Measurements from ENCODE around the gene DTNBP1. TPM values are rescaled to one million over a fixed set of nuclear protein-coding genes. Genes with fewer than 3 reads are reported as not detected.

DTNBP1 gene
- total RNA-seq, 1 experiment from 2014 or later, result 20.7 TPM

DNA sequence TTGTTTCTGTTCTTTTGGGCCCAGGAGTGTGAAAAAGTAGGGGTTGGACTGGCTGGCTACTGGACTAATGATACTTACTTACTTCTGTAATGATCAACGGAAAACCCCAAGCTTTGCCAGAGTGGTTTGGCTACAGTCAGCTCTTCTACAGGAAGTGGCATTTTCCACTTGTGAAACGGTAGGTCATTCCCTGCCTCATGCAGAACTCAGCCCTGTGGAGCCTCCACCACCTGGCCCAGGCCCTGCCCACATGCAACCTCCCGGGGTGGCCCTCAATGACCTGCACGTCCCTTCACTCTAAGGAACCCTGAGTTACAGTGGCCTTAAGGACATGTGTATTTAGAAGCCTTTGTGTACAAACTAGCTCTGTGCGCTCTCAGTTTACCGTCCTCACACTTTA lies 140.4 kb downstream of the DTNBP1 start:
- H3K4me1 ChIP-seq, result no peaks in the 10 kb centered on the region
- no peak for DNase-seq
- TF ChIP-seq, protein P1, sequence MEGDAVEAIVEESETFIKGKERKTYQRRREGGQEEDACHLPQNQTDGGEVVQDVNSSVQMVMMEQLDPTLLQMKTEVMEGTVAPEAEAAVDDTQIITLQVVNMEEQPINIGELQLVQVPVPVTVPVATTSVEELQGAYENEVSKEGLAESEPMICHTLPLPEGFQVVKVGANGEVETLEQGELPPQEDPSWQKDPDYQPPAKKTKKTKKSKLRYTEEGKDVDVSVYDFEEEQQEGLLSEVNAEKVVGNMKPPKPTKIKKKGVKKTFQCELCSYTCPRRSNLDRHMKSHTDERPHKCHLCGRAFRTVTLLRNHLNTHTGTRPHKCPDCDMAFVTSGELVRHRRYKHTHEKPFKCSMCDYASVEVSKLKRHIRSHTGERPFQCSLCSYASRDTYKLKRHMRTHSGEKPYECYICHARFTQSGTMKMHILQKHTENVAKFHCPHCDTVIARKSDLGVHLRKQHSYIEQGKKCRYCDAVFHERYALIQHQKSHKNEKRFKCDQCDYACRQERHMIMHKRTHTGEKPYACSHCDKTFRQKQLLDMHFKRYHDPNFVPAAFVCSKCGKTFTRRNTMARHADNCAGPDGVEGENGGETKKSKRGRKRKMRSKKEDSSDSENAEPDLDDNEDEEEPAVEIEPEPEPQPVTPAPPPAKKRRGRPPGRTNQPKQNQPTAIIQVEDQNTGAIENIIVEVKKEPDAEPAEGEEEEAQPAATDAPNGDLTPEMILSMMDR (IDR thresholded peaks at IDR 0.05; ENCODE audit: insufficient read depth in 1 of 2, low read depth in 1 of 2, low read length in 1 of 2, severe bottlenecking in 1 of 2, unreplicated experiment in 1 of 2), result no peak
- H3K9me3 Mint-ChIP-seq (ENCODE audit: unreplicated experiment), result peaks cover 24% of the 10 kb centered on the region
- CTCF ChIA-PET, result no interaction called here
- H3K4me3 Mint-ChIP-seq (ENCODE audit: unreplicated experiment), result no peak overlapping the region
- no peak overlapping the region for H3K27ac Mint-ChIP-seq (ENCODE audit: unreplicated experiment)
- H3K36me3 ChIP-seq (ENCODE audit: control insufficient read depth, insufficient read depth, low read length), result no peaks in the 10 kb centered on the region; the same call in 1 of the 2 replicates
- BruUV-seq (replicated peaks), result no TSS peak
- intact Hi-C loops (cut with micrococcal nuclease; ENCODE audit: unreplicated experiment), result no loop called here
- no peaks in the 10 kb centered on the region for H3K27me3 Mint-ChIP-seq (ENCODE audit: insufficient read depth, unreplicated experiment)
- POLR2A ChIA-PET, result no interaction called here
- no peaks in the 10 kb centered on the region for H3K27me3 ChIP-seq (replicated peaks; ENCODE audit: control insufficient read depth, insufficient read depth, low read length)
- H3K9me3 ChIP-seq, result no peaks in the 10 kb centered on the region
- H3K4me3 ChIP-seq (ENCODE audit: low read depth, low read length), result no peak overlapping the region
- H3K36me3 Mint-ChIP-seq (ENCODE audit: insufficient read depth, unreplicated experiment), result peaks cover 90% of the 10 kb centered on the region
- H3K4me1 Mint-ChIP-seq (ENCODE audit: low read depth, unreplicated experiment), result peaks cover 12% of the 10 kb centered on the region

DNA sequence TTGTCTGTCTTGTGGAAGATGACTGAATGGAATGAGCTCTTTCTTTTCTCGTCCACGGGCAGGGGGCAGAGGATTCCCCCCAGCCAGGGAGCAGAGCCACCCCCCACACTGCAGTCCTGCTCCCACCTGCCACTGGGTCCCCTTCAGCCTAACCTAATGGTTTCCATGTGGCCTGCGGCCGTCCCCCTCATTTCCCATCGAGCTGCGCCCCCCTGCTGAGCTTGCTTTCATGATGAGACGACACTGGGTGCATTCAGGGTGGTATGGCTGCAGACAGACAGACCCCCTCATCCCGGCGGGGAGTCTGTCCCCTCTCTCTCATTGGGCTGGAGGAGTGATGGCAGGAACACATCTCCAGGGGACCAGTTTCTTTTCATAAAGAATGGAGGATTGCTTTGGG lies 140.8 kb downstream of the DTNBP1 start:
- Mint-ChIP-seq H3K36me3 (ENCODE audit: insufficient read depth, unreplicated experiment) (peaks cover 90% of the 10 kb centered on the region), H3K27me3 (ENCODE audit: insufficient read depth, unreplicated experiment) (no peaks in the 10 kb centered on the region), H3K4me1 (ENCODE audit: low read depth, unreplicated experiment) (peaks cover 12% of the 10 kb centered on the region), H3K9me3 (ENCODE audit: unreplicated experiment) (peaks cover 20% of the 10 kb centered on the region), H3K4me3 (ENCODE audit: unreplicated experiment) (no peak overlapping the region), H3K27ac (ENCODE audit: unreplicated experiment) (no peak overlapping the region)
- H3K36me3 ChIP-seq (ENCODE audit: control insufficient read depth, insufficient read depth, low read length), result no peaks in the 10 kb centered on the region; the same call in 1 of the 2 replicates
- POLR2A ChIA-PET, result no interaction called here
- H3K9me3 ChIP-seq, result no peaks in the 10 kb centered on the region
- BruUV-seq (replicated peaks), result no TSS peak
- no peaks in the 10 kb centered on the region for H3K4me1 ChIP-seq
- TF ChIP-seq, protein P1 (IDR thresholded peaks at IDR 0.05; ENCODE audit: insufficient read depth in 1 of 2, low read depth in 1 of 2, low read length in 1 of 2, severe bottlenecking in 1 of 2, unreplicated experiment in 1 of 2), result no peak
- no peak overlapping the region for H3K4me3 ChIP-seq (ENCODE audit: low read depth, low read length)
- intact Hi-C loops (cut with micrococcal nuclease; ENCODE audit: unreplicated experiment), result no loop called here
- H3K27me3 ChIP-seq (replicated peaks; ENCODE audit: control insufficient read depth, insufficient read depth, low read length), result no peaks in the 10 kb centered on the region
- CTCF ChIA-PET, result no interaction called here
- DNase-seq, result no peak

DNA sequence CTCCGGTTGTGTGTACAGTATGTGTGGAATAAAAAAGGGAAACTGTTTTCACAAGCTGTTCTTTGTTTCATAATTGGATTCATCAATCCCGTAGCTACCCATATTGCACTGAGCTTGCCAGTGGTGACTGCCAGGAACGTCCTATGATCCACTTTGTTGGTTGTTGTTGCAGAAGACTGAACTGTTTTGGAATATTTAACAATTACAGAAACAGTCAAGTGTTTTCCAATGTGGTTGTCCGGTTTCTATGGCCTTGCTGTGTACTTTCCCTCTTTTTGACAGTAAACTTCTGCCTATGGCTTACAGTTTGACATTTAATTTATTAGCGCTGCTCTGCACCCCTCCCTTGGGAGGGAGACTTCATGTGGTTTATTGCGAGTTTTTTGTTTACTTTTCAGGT lies 141.2 kb downstream of the DTNBP1 start:
- POLR2A ChIA-PET, result no interaction called here
- no peak overlapping the region for H3K27ac Mint-ChIP-seq (ENCODE audit: unreplicated experiment)

More for the DNA sequence above, 141.2 kb downstream of the DTNBP1 start:
- H3K4me3 ChIP-seq (ENCODE audit: low read depth, low read length), result no peak overlapping the region
- peaks cover 92% of the 10 kb centered on the region for H3K36me3 Mint-ChIP-seq (ENCODE audit: insufficient read depth, unreplicated experiment)
- BruUV-seq (replicated peaks), result no TSS peak
- intact Hi-C loops (cut with micrococcal nuclease; ENCODE audit: unreplicated experiment), result no loop called here
- H3K4me3 Mint-ChIP-seq (ENCODE audit: unreplicated experiment), result no peak overlapping the region
- H3K4me1 ChIP-seq, result no peaks in the 10 kb centered on the region
- peaks cover 12% of the 10 kb centered on the region for H3K4me1 Mint-ChIP-seq (ENCODE audit: low read depth, unreplicated experiment)
- no peaks in the 10 kb centered on the region for H3K27me3 Mint-ChIP-seq (ENCODE audit: insufficient read depth, unreplicated experiment)
- no peaks in the 10 kb centered on the region; the same call in 1 of the 2 replicates for H3K36me3 ChIP-seq (ENCODE audit: control insufficient read depth, insufficient read depth, low read length)
- CTCF ChIA-PET, result no interaction called here
- no peaks in the 10 kb centered on the region for H3K9me3 ChIP-seq
- TF ChIP-seq, protein P1 (IDR thresholded peaks at IDR 0.05; ENCODE audit: insufficient read depth in 1 of 2, low read depth in 1 of 2, low read length in 1 of 2, severe bottlenecking in 1 of 2, unreplicated experiment in 1 of 2), result no peak
- H3K27me3 ChIP-seq (replicated peaks; ENCODE audit: control insufficient read depth, insufficient read depth, low read length), result no peaks in the 10 kb centered on the region
- peaks cover 16% of the 10 kb centered on the region for H3K9me3 Mint-ChIP-seq (ENCODE audit: unreplicated experiment)
- DNase-seq, result no peak

Data from Caco-2 (cell line).